GM12878 (cell line): ENCODE results near the gene NEDD8. TPM values are rescaled to one million over a fixed set of nuclear protein-coding genes. Genes with fewer than 3 reads are reported as not detected.

ENCODE experiments used
- BCL11A ChIP-seq: IDR thresholded peaks from 2 replicates; pipeline ENCODE4 v1.6.1; 2011; ENCODE audit warnings: low read depth, low read length
- CBFB ChIP-seq: IDR thresholded peaks from 2 replicates; pipeline ENCODE4 v1.6.1; 2016; ENCODE audit warnings: antibody characterized with exemption, low read depth
- CBX3 ChIP-seq: fragments of 200-600 bp; sonication (generic); IDR thresholded peaks from 2 replicates; pipeline ENCODE4 v1.6.1; 2016; ENCODE audit warnings: low read depth, borderline replicate concordance
- CBX5 ChIP-seq: sonication (generic); IDR thresholded peaks from 2 replicates; pipeline ENCODE4 v1.6.1; 2016; ENCODE audit warnings: low read depth, moderate library complexity, mild to moderate bottlenecking, inconsistent platforms
- EP300 ChIP-seq, 2 experiments: fragments of 150-350 bp in 1 of 2; IDR thresholded peaks; 2 replicates each; pipeline ENCODE4 v1.6.1; 2011 to 2012; ENCODE audit warnings: low read depth in 2 of 2, low read length in 2 of 2, borderline replicate concordance in 1 of 2, improper control_type of control experiment in 1 of 2, inconsistent platforms in 1 of 2; ENCODE audit not compliant: control insufficient read depth in 1 of 2
- ETV6 ChIP-seq, 2 experiments: fragments of 450-650 bp in 1 of 2; IDR thresholded peaks in 1 of 2; conservative IDR thresholded peaks in 1 of 2; 2 replicates each; pipeline ENCODE4 v1.6.1; 2014; ENCODE audit warnings: antibody characterized with exemption in 1 of 2, borderline replicate concordance in 1 of 2, low read depth in 1 of 2, mild to moderate bottlenecking in 1 of 2, moderate library complexity in 1 of 2
- HCFC1 ChIP-seq: fragments of 150-350 bp; IDR thresholded peaks from 2 replicates; pipeline ENCODE4 v1.6.1; 2014; ENCODE audit warnings: low read length
- KDM1A ChIP-seq: fragments of 200-600 bp; sonication (generic); IDR thresholded peaks from 2 replicates; pipeline ENCODE4 v1.6.1; 2016; ENCODE audit warnings: borderline replicate concordance
- MYC ChIP-seq: IDR thresholded peaks from 2 replicates; pipeline ENCODE4 v1.6.1; 2011; ENCODE audit warnings: mild to moderate bottlenecking, low read length, moderate library complexity, inconsistent platforms; ENCODE audit not compliant: insufficient read depth, insufficient replicate concordance, insufficient read length, severe bottlenecking
- RFX5 ChIP-seq: IDR thresholded peaks from 2 replicates; pipeline ENCODE4 v1.6.1; 2011; ENCODE audit warnings: low read depth, low read length, improper control_type of control experiment
- SMARCA5 ChIP-seq: fragments of 450-650 bp; IDR thresholded peaks from 2 replicates; pipeline ENCODE4 v1.6.1; 2017; ENCODE audit warnings: mild to moderate bottlenecking
- SUZ12 ChIP-seq: fragments of 200-600 bp; sonication (generic); IDR thresholded peaks from one replicate; pipeline ENCODE4 v1.6.1; 2018; ENCODE audit warnings: antibody characterized with exemption, mild to moderate bottlenecking; ENCODE audit not compliant: unreplicated experiment
- TBL1XR1 ChIP-seq: IDR thresholded peaks from 2 replicates; pipeline ENCODE4 v1.6.1; 2012; ENCODE audit warnings: low read depth, low read length, improper control_type of control experiment
- YY1 ChIP-seq: IDR thresholded peaks from 2 replicates; pipeline ENCODE4 v1.6.1; 2011; ENCODE audit warnings: low read depth, mild to moderate bottlenecking, low read length
- ZBED1 ChIP-seq: IDR thresholded peaks from 2 replicates; pipeline ENCODE4 v1.6.1; 2016; ENCODE audit warnings: borderline replicate concordance
- polyA plus RNA-seq, 11 experiments: library from polyadenylated mRNA; depleted of rRNA in 4 of 11; unstranded in 6 of 11; stranded (reverse) in 5 of 11; fragments of >200 nt; fragmentation: Nextera tagmentation in 4 of 11; fragmentation: Illumina TruSeq in 1 of 11; extraction: Ambion mirVana in 4 of 11; extraction: Trizol in 1 of 11; gene quantifications; 1 replicate in 1 of 11; 2 replicates in 10 of 11; pipeline versions ENCODE4 v1.2.1 to v1.2.3, GENCODE V29; 2011 to 2016; ENCODE audit warnings: inconsistent platforms in 2 of 11, missing spikeins in 2 of 11, low read depth in 1 of 11
- total RNA-seq, 4 experiments: library from RNA; depleted of rRNA in 3 of 4; stranded (reverse); fragments of >200 nt in 3 of 4; fragmentation: Illumina TruSeq in 1 of 4; extraction: Trizol in 1 of 4; gene quantifications; 2 replicates each; pipeline versions ENCODE4 v1.2.1 to v1.2.3, GENCODE V29; 2013 to 2021
- TF ChIP-seq, protein P1 (sequence below): fragments of 450-650 bp; IDR thresholded peaks from 2 replicates; pipeline ENCODE4 v1.6.1; 2018; ENCODE audit warnings: mild to moderate bottlenecking, low read depth, moderate library complexity; ENCODE audit not compliant: partially characterized antibody
- TF ChIP-seq, protein P2 (sequence below): IDR thresholded peaks from 2 replicates; pipeline ENCODE4 v1.6.1; 2012; ENCODE audit warnings: low read length, inconsistent platforms
- TF ChIP-seq, protein P3 (sequence below): fragments of 450-650 bp; IDR thresholded peaks from 2 replicates; pipeline ENCODE4 v1.6.1; 2016; ENCODE audit warnings: mild to moderate bottlenecking
- TF ChIP-seq, protein P4 (sequence below): IDR thresholded peaks from 2 replicates; pipeline ENCODE4 v1.6.1; 2011; ENCODE audit warnings: low read depth, mild to moderate bottlenecking, low read length, moderate library complexity, borderline replicate concordance; ENCODE audit errors: extremely low read depth
- TF ChIP-seq, protein P5 (sequence below): fragments of 450-650 bp; IDR thresholded peaks from 2 replicates; pipeline ENCODE4 v1.6.1; 2017; ENCODE audit warnings: antibody characterized with exemption, mild to moderate bottlenecking, moderate library complexity

NEDD8 gene
- total and polyA plus RNA-seq, 10 of the 15 experiments (the other 5 are each of a cell fraction or from before 2014, with no cell fraction given) = 164 to 991 (median 300) TPM

DNA sequence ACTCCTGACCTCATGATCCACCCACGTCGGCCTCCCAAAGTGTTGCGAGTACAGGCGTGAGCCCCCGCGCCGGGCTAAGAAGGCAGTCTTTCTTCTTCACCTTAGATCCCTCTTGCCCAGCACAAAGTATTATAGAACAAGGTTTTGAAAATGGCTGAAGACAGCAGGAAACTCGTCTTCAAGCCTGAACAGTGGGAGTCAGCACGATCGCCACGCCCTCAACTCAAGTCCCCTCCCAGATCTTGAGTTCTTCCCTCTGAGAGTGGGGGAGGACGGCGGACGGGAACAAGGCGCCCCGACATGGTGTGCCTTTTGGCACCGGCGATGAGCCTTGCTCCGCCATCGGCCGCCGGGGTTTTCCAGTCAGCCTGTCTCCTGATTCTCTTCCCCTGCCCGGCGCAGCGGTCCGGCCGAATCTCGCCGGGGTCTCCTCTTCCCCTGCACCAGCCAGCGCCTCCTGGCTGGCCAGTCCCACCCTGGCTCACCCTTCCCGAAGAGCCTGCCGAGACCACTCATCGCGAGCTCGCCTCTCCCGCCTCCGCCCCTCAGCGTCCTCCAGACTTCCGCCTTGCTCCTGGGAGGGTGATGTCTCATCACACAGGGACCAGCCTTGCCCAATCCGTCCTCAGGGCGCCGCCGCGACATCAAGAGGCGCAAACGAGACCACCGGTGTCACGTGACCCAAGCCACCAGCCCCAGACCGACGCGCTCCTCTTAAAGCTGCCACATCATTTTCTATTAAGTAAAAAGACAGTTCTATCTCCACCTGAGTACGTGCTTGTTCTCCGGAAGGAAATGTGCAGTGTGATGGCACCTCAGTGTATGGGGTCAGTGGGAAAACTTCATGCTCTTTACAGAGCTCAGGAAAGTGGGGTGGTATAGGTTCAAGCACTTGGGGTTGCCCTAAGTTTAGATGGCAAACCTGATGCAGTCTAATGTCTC, 19.0 kb downstream of the NEDD8 start, which contains the start of gene CHMP4A (continued):
- TF ChIP-seq, protein P1, sequence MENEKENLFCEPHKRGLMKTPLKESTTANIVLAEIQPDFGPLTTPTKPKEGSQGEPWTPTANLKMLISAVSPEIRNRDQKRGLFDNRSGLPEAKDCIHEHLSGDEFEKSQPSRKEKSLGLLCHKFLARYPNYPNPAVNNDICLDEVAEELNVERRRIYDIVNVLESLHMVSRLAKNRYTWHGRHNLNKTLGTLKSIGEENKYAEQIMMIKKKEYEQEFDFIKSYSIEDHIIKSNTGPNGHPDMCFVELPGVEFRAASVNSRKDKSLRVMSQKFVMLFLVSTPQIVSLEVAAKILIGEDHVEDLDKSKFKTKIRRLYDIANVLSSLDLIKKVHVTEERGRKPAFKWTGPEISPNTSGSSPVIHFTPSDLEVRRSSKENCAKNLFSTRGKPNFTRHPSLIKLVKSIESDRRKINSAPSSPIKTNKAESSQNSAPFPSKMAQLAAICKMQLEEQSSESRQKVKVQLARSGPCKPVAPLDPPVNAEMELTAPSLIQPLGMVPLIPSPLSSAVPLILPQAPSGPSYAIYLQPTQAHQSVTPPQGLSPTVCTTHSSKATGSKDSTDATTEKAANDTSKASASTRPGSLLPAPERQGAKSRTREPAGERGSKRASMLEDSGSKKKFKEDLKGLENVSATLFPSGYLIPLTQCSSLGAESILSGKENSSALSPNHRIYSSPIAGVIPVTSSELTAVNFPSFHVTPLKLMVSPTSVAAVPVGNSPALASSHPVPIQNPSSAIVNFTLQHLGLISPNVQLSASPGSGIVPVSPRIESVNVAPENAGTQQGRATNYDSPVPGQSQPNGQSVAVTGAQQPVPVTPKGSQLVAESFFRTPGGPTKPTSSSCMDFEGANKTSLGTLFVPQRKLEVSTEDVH = peak; percentile 48
- TF ChIP-seq HCFC1 = peak; percentile 78
- TF ChIP-seq BCL11A = no peak
- TF ChIP-seq ZBED1 = peak; percentile 49
- TF ChIP-seq, protein P2, sequence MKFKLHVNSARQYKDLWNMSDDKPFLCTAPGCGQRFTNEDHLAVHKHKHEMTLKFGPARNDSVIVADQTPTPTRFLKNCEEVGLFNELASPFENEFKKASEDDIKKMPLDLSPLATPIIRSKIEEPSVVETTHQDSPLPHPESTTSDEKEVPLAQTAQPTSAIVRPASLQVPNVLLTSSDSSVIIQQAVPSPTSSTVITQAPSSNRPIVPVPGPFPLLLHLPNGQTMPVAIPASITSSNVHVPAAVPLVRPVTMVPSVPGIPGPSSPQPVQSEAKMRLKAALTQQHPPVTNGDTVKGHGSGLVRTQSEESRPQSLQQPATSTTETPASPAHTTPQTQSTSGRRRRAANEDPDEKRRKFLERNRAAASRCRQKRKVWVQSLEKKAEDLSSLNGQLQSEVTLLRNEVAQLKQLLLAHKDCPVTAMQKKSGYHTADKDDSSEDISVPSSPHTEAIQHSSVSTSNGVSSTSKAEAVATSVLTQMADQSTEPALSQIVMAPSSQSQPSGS = no peak
- TF ChIP-seq CBX5 = 0 out of 2 replicates have a peak, but pooled peaks have one; percentile 60
- peak; percentile 77; the same call in 1 of the 2 replicates for TF ChIP-seq CBFB
- no peak for TF ChIP-seq TBL1XR1
- TF ChIP-seq, protein P3, sequence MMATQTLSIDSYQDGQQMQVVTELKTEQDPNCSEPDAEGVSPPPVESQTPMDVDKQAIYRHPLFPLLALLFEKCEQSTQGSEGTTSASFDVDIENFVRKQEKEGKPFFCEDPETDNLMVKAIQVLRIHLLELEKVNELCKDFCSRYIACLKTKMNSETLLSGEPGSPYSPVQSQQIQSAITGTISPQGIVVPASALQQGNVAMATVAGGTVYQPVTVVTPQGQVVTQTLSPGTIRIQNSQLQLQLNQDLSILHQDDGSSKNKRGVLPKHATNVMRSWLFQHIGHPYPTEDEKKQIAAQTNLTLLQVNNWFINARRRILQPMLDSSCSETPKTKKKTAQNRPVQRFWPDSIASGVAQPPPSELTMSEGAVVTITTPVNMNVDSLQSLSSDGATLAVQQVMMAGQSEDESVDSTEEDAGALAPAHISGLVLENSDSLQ = peak; percentile 69
- TF ChIP-seq YY1 = peak; percentile 79
- TF ChIP-seq, protein P4, sequence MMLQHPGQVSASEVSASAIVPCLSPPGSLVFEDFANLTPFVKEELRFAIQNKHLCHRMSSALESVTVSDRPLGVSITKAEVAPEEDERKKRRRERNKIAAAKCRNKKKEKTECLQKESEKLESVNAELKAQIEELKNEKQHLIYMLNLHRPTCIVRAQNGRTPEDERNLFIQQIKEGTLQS = peak; percentile 94
- TF ChIP-seq RFX5 = 0 out of 2 replicates have a peak, but pooled peaks have one; percentile 33
- TF ChIP-seq, protein P5, sequence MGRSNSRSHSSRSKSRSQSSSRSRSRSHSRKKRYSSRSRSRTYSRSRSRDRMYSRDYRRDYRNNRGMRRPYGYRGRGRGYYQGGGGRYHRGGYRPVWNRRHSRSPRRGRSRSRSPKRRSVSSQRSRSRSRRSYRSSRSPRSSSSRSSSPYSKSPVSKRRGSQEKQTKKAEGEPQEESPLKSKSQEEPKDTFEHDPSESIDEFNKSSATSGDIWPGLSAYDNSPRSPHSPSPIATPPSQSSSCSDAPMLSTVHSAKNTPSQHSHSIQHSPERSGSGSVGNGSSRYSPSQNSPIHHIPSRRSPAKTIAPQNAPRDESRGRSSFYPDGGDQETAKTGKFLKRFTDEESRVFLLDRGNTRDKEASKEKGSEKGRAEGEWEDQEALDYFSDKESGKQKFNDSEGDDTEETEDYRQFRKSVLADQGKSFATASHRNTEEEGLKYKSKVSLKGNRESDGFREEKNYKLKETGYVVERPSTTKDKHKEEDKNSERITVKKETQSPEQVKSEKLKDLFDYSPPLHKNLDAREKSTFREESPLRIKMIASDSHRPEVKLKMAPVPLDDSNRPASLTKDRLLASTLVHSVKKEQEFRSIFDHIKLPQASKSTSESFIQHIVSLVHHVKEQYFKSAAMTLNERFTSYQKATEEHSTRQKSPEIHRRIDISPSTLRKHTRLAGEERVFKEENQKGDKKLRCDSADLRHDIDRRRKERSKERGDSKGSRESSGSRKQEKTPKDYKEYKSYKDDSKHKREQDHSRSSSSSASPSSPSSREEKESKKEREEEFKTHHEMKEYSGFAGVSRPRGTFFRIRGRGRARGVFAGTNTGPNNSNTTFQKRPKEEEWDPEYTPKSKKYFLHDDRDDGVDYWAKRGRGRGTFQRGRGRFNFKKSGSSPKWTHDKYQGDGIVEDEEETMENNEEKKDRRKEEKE = no peak
- TF ChIP-seq CBX3 = no peak
- TF ChIP-seq SMARCA5 = peak; percentile 50; the same call in 1 of the 2 replicates
- TF ChIP-seq EP300 (IDR thresholded peaks at IDR 0.05; ENCODE audit: borderline replicate concordance in 1 of 2, control insufficient read depth in 1 of 2, low read depth in 2 of 2, low read length in 2 of 2) = no peak
- no peak for TF ChIP-seq ETV6 (conservative IDR thresholded peaks at IDR 0.05 in 1 of 2, IDR thresholded peaks at IDR 0.05 in 1 of 2; ENCODE audit: borderline replicate concordance in 1 of 2, low read depth in 1 of 2)
- TF ChIP-seq SUZ12 = no peak
- peak; percentile 38 for TF ChIP-seq MYC
- TF ChIP-seq KDM1A = no peak
